NT2/D1 (cell line): Measurements from ENCODE around the gene IL15.

Source experiments
- SUZ12 ChIP-seq: IDR thresholded peaks from 2 replicates; pipeline ENCODE4 v1.6.1; 2011; ENCODE audit not compliant: insufficient read length, insufficient read depth; ENCODE audit errors: extremely low read depth
- YY1 ChIP-seq: IDR thresholded peaks from 2 replicates; pipeline ENCODE4 v1.6.1; 2011; ENCODE audit not compliant: insufficient read length, insufficient read depth
- ZNF274 ChIP-seq: IDR thresholded peaks from 2 replicates; pipeline ENCODE4 v1.6.1; 2011; ENCODE audit warnings: mild to moderate bottlenecking, low read depth, low read length

DNA sequence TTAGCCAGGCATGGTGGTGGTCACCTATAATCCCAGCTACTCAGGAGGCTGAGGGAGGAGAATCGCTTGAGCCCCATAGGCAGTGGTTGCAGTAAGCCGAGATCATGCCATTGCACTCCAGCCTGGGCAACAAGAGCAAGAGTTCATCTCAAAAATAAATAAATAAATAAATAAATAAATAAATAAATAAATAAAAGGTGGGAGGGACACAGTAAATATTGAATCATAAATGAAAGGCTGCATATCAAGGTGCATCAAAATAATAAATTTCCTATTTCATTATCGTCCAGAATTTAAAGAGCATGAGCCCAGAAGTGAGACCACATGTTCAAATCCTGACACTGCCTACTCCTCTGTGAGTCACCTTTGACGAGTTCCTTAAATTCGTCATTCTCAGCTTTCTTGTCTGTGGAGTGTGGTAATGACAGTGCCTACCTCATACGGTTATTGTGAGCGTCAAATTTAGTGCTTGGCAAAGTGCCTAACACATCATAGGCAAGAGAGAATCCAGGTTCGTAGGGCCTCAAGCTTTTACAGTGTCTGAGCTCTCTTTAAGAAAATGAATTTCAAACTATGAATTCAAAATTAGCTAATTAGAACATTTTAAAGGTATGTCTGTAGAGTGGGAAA is 49.9 kb downstream of the IL15 start:
- no peak for TF ChIP-seq ZNF274
- TF ChIP-seq YY1: no peak
- TF ChIP-seq SUZ12: no peak
